ENCODE results near the gene HIGD1B. TPM values are rescaled to one million over a fixed set of nuclear protein-coding genes. Genes with fewer than 3 reads are reported as not detected.

HIGD1B gene
- total RNA-seq, 2 donors from 2014 or later, result not detected

DNA sequence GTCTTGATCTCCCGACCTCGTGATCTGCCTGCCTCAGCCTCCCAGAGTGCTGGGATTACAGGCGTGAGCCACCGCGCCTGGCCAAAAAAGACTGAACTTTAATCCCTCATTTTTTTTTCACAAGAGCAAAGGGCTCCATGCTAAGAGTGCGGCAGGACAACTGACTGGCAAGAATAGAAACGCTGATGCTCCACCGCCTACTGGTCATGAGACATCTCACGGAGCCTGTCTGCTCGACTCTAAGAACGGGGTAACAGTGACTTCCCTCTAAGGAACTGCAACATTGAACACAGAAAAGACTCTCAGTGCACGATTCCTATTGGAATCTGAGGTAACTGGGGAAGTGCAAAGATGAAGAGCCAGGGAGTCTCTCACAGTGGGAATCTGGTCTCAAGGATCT is 23.9 kb downstream of the HIGD1B start:
- Mint-ChIP-seq H3K27ac (no peak overlapping the region), H3K36me3 (ENCODE audit: insufficient read depth in 2 of 2) (peaks cover 2 to 12% of the 10 kb centered on the region in 2 donors), H3K4me1 (ENCODE audit: low read depth) (no peaks in the 10 kb centered on the region), H3K9me3 (no peaks in the 10 kb centered on the region), H3K27me3 (ENCODE audit: low read depth) (no peaks in the 10 kb centered on the region), H3K4me3 (no peak overlapping the region)
- ATAC-seq (replicated peaks in 1 of 2) (no peak), DNase-seq (no peak)

GRCh38 chr17:44872131-44872768 is 24.6 kb downstream of the HIGD1B start:
- Mint-ChIP-seq H3K4me3 (no peak overlapping the region), H3K4me1 (ENCODE audit: low read depth) (no peaks in the 10 kb centered on the region), H3K9me3 (no peaks in the 10 kb centered on the region), H3K27me3 (ENCODE audit: low read depth) (no peaks in the 10 kb centered on the region), H3K36me3 (ENCODE audit: insufficient read depth in 2 of 2) (peaks cover 2 to 16% of the 10 kb centered on the region in 2 donors), H3K27ac (peak overlapping the region; percentile 43)
- ATAC-seq (replicated peaks in 1 of 2) (no peak), DNase-seq (no peak)

GRCh38 chr17:44875761-44876160 is 28.1 kb downstream of the HIGD1B start:
- ATAC-seq (replicated peaks in 1 of 2) (no peak), DNase-seq (no peak)
- Mint-ChIP-seq H3K27ac (no peak overlapping the region), H3K4me1 (ENCODE audit: low read depth) (no peaks in the 10 kb centered on the region), H3K9me3 (no peaks in the 10 kb centered on the region), H3K27me3 (ENCODE audit: low read depth) (no peaks in the 10 kb centered on the region), H3K4me3 (no peak overlapping the region), H3K36me3 (ENCODE audit: insufficient read depth in 2 of 2) (peaks cover 2 to 13% of the 10 kb centered on the region in 2 donors)

DNA sequence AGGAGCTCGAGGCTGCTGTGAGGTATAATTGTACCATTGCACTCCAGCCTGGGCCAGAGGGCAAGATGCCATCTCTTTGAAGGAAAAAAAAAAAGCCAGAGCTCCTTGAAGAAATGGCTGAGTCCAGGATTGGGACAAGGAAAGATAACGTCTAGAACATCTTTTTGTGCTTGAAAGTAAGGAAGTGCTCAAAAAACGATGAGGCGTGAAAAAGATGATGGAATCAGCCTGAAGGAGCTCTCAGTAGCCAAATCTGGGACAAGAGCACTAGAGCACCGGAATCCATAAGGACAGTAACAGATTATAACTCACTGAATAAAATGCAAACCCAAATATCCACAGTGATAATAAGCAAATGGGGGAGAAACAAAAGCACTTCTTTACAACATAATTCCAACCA is 29.4 kb downstream of the HIGD1B start:
- no peaks in the 10 kb centered on the region for H3K27me3 Mint-ChIP-seq (ENCODE audit: low read depth)
- H3K36me3 Mint-ChIP-seq (ENCODE audit: insufficient read depth in 2 of 2), result peaks cover 0 to 14% of the 10 kb centered on the region in 2 donors
- no peak overlapping the region for H3K27ac Mint-ChIP-seq
- DNase-seq (no peak), ATAC-seq (replicated peaks in 1 of 2) (no peak)
- H3K4me1 Mint-ChIP-seq (ENCODE audit: low read depth), result no peaks in the 10 kb centered on the region
- no peak overlapping the region for H3K4me3 Mint-ChIP-seq
- H3K9me3 Mint-ChIP-seq, result no peaks in the 10 kb centered on the region

DNA sequence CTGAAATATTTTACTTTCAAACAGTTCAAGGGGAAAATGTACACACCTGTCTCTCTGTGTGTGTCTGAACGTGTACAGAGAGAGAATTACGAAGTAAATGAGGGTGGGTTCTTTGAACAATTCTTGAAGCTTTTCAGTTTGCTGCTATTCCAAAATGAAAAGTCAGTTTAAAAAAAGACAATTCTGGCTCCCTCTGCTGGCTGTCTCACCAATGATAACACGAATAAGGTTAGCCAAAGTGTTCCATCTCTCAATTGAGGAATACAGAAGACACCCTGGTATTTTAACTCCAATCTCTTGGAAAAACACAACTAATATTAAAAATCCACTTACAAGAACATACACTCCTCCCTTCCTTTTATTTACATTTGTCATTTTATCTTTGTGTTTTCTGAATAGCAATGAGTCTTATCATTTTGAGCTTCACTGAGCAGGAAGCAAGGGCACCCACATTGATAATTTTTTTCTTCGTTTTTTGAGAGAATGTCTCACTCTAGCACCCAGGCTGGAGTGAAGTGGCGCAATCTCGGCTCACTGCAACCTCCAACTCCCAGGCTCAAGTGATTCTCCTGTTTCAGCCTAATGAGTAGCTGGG is 31.0 kb downstream of the HIGD1B start:
- no peak overlapping the region for H3K27ac Mint-ChIP-seq
- no peak overlapping the region for H3K4me3 Mint-ChIP-seq
- DNase-seq (peak; percentile 18 to 21), ATAC-seq (replicated peaks in 1 of 2) (no peak)
- H3K4me1 Mint-ChIP-seq (ENCODE audit: low read depth), result no peaks in the 10 kb centered on the region
- no peaks in the 10 kb centered on the region for H3K27me3 Mint-ChIP-seq (ENCODE audit: low read depth)
- H3K36me3 Mint-ChIP-seq (ENCODE audit: insufficient read depth in 2 of 2), result peaks cover 4 to 26% of the 10 kb centered on the region in 2 donors
- H3K9me3 Mint-ChIP-seq, result no peaks in the 10 kb centered on the region

DNA sequence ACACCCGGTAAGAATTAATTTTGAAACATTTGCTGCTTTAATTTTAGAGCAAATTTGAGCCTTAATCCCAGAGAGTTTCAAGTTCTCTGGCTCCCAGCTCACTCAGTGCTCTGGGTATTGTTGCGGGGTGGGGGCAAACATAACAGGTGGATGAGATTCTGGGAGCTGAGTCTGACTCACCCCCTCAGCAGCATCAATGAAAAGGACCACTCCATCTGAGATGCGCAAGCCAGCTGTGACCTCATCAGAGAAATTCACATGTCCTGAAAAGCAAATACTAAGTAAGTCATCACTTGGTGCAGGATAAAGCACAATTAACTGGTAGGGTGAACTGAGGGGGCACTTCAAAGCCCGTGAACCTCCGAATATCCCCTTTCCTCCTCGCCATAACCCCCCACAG is 31.7 kb downstream of the HIGD1B start:
- Mint-ChIP-seq H3K27ac (no peak overlapping the region), H3K27me3 (ENCODE audit: low read depth) (no peaks in the 10 kb centered on the region), H3K4me1 (ENCODE audit: low read depth) (no peaks in the 10 kb centered on the region), H3K4me3 (no peak overlapping the region), H3K36me3 (ENCODE audit: insufficient read depth in 2 of 2) (peaks cover 4 to 23% of the 10 kb centered on the region in 2 donors), H3K9me3 (no peaks in the 10 kb centered on the region)
- DNase-seq (no peak), ATAC-seq (replicated peaks in 1 of 2) (no peak)

GRCh38 chr17:44880062-44880461 is 32.4 kb downstream of the HIGD1B start:
- H3K36me3 Mint-ChIP-seq (ENCODE audit: insufficient read depth in 2 of 2), result peaks cover 7 to 26% of the 10 kb centered on the region in 2 donors
- DNase-seq (no peak), ATAC-seq (replicated peaks in 1 of 2) (no peak)
- no peak overlapping the region for H3K4me3 Mint-ChIP-seq
- no peak overlapping the region for H3K27ac Mint-ChIP-seq
- H3K4me1 Mint-ChIP-seq (ENCODE audit: low read depth), result no peaks in the 10 kb centered on the region
- no peaks in the 10 kb centered on the region for H3K27me3 Mint-ChIP-seq (ENCODE audit: low read depth)
- no peaks in the 10 kb centered on the region for H3K9me3 Mint-ChIP-seq

GRCh38 chr17:44881145-44881544 is 33.5 kb downstream of the HIGD1B start:
- H3K4me1 Mint-ChIP-seq (ENCODE audit: low read depth), result no peaks in the 10 kb centered on the region
- ATAC-seq (replicated peaks in 1 of 2) (no peak), DNase-seq (no peak)
- no peaks in the 10 kb centered on the region for H3K27me3 Mint-ChIP-seq (ENCODE audit: low read depth)
- H3K36me3 Mint-ChIP-seq (ENCODE audit: insufficient read depth in 2 of 2), result peaks cover 7 to 26% of the 10 kb centered on the region in 2 donors
- no peak overlapping the region for H3K27ac Mint-ChIP-seq
- H3K9me3 Mint-ChIP-seq, result no peaks in the 10 kb centered on the region
- no peak overlapping the region for H3K4me3 Mint-ChIP-seq

DNA sequence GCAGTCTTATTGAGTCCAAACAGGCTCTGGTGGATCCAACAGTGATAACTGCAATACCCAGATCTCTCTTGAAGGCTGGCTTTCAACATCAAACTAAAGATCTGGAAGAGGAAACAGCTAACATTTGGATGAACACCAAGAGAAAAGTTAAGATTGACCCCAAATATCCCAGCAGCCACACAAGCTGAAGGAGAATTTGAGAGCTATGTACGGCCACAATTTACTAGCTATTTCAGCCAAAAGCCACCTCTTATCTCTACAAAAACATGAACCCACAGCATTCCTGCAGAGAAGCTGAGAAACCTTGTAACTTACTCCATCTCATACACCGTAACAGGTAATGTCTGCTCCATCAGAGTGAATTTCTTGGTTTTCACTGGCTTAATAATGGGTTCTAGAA is 37.3 kb downstream of the HIGD1B start:
- Mint-ChIP-seq H3K4me1 (ENCODE audit: low read depth) (no peaks in the 10 kb centered on the region), H3K27ac (no peak overlapping the region)
- no peak for ATAC-seq (replicated peaks in 1 of 2)

GRCh38 chr17:44887016-44887415 is 39.3 kb downstream of the HIGD1B start:
- H3K27ac Mint-ChIP-seq, result no peak overlapping the region
- no peaks in the 10 kb centered on the region for H3K9me3 Mint-ChIP-seq
- H3K36me3 Mint-ChIP-seq (ENCODE audit: insufficient read depth in 2 of 2), result peaks cover 9 to 17% of the 10 kb centered on the region in 2 donors
- H3K4me1 Mint-ChIP-seq (ENCODE audit: low read depth), result peaks cover 6% of the 10 kb centered on the region
- no peak overlapping the region for H3K4me3 Mint-ChIP-seq
- H3K27me3 Mint-ChIP-seq (ENCODE audit: low read depth), result no peaks in the 10 kb centered on the region
- ATAC-seq (replicated peaks in 1 of 2) (no peak), DNase-seq (no peak)

More for the DNA sequence above, 37.3 kb downstream of the HIGD1B start:
- Mint-ChIP-seq H3K9me3 (no peaks in the 10 kb centered on the region), H3K36me3 (ENCODE audit: insufficient read depth in 2 of 2) (peaks cover 9 to 20% of the 10 kb centered on the region in 2 donors), H3K4me3 (no peak overlapping the region), H3K27me3 (ENCODE audit: low read depth) (no peaks in the 10 kb centered on the region)
- no peak for DNase-seq

GRCh38 chr17:44887971-44888954 is 40.6 kb downstream of the HIGD1B start:
- Mint-ChIP-seq H3K27ac (no peak overlapping the region), H3K9me3 (no peaks in the 10 kb centered on the region), H3K4me3 (no peak overlapping the region), H3K27me3 (ENCODE audit: low read depth) (no peaks in the 10 kb centered on the region), H3K4me1 (ENCODE audit: low read depth) (peaks cover 6% of the 10 kb centered on the region), H3K36me3 (ENCODE audit: insufficient read depth in 2 of 2) (peaks cover 7 to 11% of the 10 kb centered on the region in 2 donors)
- DNase-seq (no peak), ATAC-seq (replicated peaks in 1 of 2) (peak; percentile 15 to 24)

GRCh38 chr17:44889003-44889402 is 41.3 kb downstream of the HIGD1B start:
- Mint-ChIP-seq H3K4me1 (ENCODE audit: low read depth) (peaks cover 6% of the 10 kb centered on the region), H3K36me3 (ENCODE audit: insufficient read depth in 2 of 2) (peaks cover 5 to 9% of the 10 kb centered on the region in 2 donors), H3K9me3 (no peaks in the 10 kb centered on the region), H3K27ac (no peak overlapping the region), H3K27me3 (ENCODE audit: low read depth) (no peaks in the 10 kb centered on the region), H3K4me3 (no peak overlapping the region)
- no peak for DNase-seq
- no peak for ATAC-seq (replicated peaks in 1 of 2)

DNA sequence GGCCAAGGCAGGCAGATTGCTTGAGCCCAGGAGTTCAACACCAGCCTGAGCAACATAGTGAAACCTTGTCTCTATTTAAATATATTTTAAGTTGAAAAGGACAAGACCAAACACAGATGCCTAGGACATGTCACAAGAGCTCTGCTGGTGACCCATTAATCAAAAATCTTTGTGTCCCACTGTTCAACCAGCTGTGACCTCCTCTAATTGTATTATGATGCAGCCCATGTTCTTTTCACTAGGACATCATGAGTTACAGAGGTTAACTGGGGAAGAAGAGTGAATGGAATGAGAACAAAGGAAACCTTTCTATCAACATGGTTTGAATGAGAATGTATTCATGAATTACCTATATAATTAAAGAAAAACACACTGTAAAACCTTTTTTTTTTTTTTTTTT is 44.6 kb downstream of the HIGD1B start:
- DNase-seq (no peak), ATAC-seq (replicated peaks in 1 of 2) (no peak)
- H3K36me3 Mint-ChIP-seq (ENCODE audit: insufficient read depth in 2 of 2), result peaks cover 4 to 6% of the 10 kb centered on the region in 2 donors
- no peak overlapping the region for H3K4me3 Mint-ChIP-seq
- no peaks in the 10 kb centered on the region for H3K9me3 Mint-ChIP-seq
- peaks cover 24% of the 10 kb centered on the region for H3K4me1 Mint-ChIP-seq (ENCODE audit: low read depth)
- H3K27me3 Mint-ChIP-seq (ENCODE audit: low read depth), result no peaks in the 10 kb centered on the region
- no peak overlapping the region for H3K27ac Mint-ChIP-seq

Measured in activated T-cell treated with anti-CD3 and anti-CD28 coated beads, Interleukin-2, amount 50 U/mL, for 72 hours (primary cell).